ENCODE data around the gene C5orf46.
A peak's percentile ranks its signal among the peaks of the same experiment; 100 is the strongest.
"Not testable (repeated sequence)": the region's sequence is repeated elsewhere in the genome, so short reads cannot be mapped to it uniquely, and the experiment has no call there.

Gene C5orf46

DNA sequence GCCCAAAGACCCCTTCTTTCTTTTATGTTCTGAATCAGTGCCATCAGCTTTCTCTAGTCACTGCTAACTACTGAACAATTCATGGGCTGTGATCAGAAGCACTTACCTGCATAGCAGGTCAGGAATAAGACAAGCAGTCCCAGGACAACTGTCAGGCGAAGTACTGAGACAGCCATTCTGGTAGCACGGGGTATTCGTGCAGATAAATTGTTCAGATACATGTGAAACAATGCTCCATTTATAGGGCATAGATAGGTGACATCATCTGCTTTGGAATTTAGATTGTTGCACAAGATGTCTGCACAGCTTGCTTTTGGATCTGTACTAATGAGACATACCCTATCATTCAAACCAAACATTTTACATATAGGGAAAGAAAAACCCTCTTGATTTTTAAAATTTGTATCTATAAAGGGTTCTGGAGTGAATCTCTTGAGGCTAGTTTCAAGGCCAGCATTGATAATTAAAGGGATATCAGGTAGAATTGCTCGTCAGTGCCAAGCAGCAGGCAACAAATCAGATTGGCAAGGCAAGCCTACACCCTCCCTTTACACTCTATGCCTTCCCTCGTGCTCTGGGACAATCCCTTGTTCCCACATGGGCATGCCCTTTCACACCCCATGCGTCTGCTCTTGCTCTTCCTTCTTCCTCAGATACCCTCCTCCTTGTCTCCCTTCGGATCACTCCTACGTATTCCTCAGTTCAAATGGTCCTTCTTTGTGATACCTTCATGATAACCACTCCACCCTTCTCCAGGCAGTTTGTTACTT lies at the start of gene C5orf46:
C5orf46 (minus strand) TSS at position 213 of the 770 bp plus-strand sequence; CDS start at position 176, 37 bp downstream.
- no peak for DNase-seq

DNA sequence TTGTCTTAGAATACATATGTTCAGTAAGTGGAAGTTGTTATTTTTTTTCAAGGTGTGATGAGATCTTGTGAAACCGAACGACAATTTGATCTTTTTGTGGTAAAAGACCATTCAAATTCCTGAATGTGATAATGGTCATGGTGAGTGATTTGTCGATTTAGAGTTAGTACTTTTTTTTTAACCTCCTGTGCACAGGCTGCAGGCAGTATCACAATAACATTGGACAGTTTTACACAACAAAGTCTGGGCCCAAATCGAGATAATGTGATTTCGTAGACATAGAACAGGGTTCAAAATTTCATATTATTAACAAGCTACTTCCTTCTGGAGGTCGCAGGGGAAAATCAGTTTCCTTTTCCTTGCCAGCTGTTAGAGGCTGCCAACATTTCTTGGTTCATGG lies 48.6 kb upstream of the C5orf46 start:
- no peak for DNase-seq

DNA sequence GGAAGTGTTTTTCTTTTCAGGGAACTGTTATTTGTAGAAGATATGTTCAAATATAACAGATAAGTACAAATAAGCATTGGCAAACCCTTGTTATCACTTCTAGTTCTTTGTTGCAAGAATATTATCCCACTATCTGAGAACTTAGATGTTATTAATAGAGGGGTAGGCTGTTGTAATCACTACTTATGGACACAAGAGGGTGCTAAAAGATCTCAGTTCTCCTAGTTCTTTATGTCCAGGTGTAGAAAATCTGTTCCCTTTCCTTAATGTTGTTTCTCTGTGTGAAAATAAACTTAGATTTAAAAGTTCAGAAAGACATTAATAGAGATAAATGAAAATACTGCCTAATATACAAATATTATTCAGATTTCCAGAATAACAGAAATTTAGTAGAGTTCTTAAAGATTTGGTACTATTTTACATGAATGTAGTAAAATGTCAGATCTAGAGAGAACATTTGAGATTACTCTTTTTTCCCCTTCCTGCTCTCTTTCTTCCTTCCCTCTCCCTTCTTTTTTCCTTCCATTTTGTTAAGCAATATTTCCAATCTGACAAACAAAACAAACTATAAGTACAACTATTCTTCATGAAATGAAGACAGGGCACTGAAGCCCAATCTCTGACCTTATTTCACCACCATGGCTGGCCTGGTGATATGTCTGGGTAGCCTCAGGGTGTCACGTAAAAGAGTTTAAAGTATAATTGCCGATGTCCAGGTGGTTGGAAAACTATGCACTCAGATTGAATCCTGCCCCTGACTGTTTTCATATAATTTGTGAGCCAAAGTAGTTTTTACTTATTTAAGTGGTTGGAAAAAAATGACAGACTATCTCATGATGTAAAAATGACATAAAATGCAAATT lies 43.6 kb upstream of the C5orf46 start:
- no peak for DNase-seq

DNA sequence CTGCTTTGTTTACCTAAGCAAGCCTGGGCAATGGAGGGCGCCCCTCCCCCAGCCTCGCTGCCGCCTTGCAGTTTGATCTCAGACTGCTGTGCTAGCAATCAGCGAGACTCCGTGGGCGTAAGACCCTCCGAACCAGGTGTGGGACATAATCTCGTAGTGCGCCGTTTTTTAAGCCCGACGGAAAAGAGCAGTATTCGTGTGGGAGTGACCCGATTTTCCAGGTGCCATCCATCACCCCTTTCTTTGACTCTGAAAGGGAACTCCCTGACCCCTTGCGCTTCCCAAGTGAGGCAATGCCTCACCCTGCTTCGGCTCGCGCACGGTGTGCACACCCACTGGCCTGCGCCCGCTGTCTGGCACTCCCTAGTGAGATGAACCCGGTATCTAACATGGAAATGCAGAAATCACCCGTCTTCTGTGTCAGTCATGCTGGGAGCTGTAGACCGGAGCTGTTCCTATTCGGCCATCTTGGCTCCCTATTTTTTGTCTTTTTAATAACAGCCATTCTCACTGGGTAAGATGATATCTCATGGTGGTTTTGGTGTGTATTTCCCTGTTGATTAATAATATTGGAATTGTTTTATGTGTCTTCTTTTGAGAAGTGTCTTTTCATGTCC lies 40.4 kb upstream of the C5orf46 start:
- DNase-seq: not testable (repeated sequence)

- no peak for DNase-seq
Measured at GRCh38 chr5:147939431-147940114, 33.2 kb upstream of the C5orf46 start.

- peak; percentile 38 for DNase-seq
Measured at GRCh38 chr5:147935032-147935431, 28.7 kb upstream of the C5orf46 start.

DNA sequence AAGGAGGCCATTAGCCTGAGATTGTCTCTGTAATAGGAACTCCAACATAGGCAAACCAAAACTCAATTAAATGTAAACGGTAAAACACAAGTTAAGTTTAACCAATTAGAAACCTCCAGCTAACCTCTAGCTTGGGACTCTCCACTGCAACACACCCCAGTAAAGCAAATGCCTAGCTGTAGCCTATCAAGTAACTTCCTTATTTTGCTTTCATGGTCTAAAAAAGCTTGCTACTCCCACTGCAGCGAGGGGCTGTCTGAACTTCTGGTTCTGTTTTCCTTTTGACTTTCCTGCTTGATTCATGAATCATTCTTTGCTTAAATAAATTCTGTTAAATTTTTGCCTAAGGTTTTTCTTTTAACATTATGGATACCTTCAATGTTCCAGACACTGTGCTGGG lies 24.4 kb upstream of the C5orf46 start:
- DNase-seq: no peak

DNA sequence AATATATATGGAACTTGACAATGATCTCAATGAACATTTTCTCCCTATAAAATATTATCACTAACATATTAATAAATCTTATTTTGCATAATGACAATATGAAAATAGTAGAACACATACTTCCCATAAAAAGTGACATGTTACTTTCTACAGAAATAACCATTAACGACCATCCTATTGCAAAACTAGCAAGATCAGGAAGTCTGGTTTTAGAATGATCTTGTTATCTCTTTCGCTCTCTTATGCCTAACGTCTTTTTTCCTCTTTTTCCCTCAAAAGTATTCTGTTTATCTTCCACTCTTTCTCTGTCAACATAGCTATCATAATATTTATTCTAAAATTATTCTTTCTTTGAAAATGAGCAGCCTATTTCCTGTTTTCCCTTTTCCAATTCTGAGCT lies 21.6 kb upstream of the C5orf46 start:
- no peak for DNase-seq

DNA sequence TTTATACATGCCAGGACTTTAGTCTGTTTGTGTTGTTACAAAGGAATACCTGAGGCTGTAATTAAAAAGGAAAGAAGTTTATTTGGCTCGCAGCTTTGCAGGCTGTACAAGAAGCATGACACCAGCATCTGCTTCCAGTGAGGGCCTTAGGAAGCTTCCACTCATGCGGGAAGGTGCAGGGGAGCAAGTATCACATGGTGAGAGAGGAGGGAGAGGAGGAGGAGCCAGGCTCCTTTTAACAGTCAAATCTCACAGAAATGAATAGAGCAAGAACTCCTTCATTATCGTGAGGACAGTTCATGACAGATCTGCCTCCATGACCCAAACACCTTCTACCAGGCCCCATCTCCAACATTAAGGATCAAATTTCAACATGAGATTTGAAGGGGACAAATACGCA lies 18.7 kb upstream of the C5orf46 start:
- no peak for DNase-seq

DNA sequence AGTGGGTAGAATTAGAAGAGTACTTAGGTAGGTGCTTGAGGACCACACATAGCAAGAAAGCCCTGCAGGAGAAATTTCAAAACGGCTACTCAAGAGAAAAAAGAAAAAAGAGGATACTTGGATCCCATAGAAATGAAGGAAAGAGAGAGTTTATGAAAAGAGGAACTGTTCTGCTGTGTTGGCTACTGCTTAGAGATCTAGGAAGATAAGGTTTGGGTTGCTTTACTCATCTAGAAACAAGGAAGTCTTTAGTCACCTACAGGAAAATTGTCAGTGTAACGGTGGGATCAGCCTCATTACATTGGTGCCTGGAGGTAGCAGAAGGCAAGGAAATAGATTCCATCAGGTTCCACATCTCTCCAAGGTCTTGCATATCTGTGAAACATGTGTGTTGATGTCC lies 14.8 kb upstream of the C5orf46 start:
- DNase-seq: no peak

GRCh38 chr5:147920420-147921030 lies 14.2 kb upstream of the C5orf46 start:
- DNase-seq: no peak

DNA sequence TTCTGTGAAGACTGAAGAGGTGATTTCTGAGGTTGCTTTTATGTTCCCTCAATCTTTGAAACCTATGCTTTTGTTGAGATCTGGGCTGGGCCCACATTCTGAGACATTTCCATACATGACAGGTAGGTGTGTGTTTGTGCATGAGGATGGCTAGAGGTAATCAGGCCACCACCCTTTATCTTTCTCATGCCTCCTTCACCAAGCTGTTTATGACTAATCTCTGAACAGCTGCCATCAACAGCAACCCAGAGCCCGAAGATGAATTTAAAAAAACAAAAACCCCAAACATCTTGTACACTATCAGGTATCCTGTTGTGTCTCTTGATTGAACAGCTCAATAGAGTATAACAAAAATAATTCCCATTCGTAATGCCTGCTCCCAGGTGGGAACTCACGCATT lies 12.6 kb upstream of the C5orf46 start:
- DNase-seq: no peak

DNA sequence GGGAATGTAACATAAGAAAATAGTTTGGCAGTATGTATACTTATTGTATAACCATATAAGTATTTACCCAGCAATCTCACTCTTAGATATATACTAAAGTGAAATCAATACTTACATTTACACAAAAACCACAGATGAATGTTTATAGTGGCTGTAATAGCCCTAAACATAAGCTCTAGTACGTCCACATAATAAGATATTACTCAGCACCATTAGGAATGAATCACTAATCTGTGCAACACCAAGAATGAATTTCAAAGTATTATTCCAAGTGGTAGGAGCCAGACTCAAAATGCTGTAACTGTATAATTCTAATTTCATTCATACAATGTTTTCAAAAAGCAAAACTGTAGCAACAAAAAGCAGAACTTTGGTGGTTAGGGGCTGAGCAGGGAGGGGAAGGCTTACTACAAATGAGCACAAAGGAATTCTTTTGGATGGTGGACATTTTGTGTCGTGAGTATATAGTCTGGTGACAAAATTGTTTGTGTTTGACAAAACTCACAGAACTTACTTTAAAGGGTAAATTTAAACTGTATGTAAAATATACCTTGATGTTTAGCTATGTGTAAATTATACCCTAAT lies 11.9 kb upstream of the C5orf46 start:
- no peak for DNase-seq

DNA sequence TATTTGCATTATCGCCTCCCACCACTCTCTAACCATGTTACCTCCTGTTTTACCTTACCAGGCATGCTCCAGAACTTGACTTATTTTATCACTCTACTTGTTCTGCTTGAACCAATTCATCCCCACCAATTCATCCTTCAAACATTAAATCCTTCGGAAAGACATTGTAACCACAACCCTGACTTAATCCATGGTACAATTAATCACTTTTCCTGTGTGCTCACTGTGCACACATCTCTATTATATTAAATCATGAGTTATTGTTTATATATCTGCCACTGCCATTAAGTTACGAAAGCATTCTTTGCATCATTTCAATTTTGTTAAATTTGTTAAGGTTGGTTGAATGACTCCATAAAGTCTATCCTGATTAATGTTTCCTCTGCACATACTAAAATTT lies 7.4 kb upstream of the C5orf46 start:
- no peak for DNase-seq

DNA sequence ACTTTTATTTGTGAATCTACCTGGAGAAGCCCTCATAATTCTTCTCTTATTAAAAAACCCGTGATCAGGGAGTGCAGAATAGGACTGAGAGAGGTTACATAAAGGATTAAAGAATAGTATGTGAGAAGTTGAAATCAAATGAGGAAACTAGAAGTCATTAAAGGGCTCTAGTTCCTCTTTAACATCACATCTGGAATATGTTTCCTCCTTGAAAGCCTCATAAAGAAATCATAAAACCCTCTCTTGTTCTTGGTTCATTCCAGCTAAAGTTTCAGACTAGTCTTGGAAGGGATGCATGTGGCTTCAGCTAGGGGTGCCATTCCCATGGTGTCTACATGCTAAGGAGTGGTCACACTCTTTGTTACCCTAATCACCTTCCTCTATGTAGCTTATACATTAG lies 5.7 kb upstream of the C5orf46 start:
- DNase-seq: no peak

DNA sequence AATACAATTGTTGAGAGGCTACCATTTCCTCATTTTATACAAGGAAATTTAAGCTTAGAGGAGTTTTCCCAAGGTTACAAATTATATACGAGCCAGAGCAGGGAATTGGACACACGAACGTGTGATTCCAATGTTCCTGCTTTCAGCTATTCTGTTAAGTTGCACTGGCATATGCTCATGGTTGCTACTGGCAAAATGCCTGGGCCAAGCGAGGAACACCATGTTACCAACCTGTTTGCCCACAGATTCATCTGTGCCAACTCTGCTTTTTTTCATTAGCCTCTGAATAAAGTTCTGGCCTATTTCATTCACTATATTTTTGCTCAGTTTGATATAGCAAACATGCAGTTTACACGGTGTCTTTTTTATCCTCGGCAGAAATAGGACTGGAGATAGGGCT lies 5.1 kb upstream of the C5orf46 start:
- DNase-seq: no peak

DNA sequence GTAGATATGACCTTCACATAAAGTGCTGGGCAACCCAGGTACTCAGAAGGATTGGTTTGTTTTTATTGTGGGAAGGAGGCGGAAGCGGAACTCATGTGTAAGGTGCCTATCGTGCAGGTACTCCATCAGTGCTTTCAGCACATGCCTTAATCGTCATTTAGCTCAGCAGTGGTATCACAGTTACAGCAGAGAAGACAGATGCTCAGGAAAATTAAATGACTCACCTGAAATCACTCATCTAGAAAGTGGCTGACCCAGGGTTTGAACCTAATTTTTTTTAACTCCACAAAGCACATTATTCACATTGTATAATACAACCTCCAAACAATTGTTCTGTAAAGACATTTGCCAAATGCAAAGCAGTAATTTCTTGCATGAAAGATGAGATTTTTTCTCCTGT lies 2.2 kb downstream of the C5orf46 start:
- DNase-seq: no peak

- no peak for DNase-seq
Measured at GRCh38 chr5:147902609-147903115, 3.7 kb downstream of the C5orf46 start.

DNA sequence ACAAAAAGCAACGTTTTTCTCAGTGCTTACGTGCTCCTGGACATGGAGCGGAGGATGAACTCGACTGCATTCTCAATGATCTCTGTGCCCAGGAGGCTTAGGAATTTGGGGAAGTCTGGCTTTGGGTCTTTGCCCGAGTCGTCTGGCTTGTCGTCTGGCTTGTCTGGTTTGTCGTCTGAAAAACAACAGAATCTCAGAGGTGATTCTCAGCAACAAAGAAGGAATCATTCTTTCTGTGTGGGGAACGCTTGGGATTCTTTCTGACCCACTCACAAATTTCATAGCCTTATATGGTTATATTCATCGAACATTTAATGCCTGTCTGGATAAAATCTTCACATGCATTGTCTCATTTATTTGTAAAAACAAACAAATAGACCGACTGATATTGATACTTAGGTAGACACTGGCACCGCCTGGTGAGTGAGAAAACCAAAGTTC lies 4.7 kb downstream of the C5orf46 start:
- no peak for DNase-seq

- DNase-seq: no peak
Measured at GRCh38 chr5:147898875-147899401, 7.4 kb downstream of the C5orf46 start.

DNA sequence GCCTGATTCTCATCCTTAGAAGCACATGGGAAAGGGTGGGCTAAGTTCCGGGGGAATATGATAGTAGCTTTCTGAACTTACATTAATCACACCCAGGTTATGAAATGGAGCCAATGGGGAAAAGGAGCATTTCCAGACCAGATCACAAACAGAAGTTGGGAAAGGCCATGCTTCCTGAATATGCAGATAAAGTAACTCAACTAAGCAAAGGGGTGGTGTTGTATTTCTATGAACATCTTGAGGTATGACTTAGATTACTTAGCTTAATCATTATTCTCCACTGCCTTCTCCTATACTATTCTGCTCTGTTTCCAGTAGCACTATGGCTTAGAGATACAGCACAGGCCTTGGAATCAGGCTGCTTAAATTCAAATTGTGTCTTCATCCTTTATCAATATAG lies 10.5 kb downstream of the C5orf46 start:
- no peak for DNase-seq

DNA sequence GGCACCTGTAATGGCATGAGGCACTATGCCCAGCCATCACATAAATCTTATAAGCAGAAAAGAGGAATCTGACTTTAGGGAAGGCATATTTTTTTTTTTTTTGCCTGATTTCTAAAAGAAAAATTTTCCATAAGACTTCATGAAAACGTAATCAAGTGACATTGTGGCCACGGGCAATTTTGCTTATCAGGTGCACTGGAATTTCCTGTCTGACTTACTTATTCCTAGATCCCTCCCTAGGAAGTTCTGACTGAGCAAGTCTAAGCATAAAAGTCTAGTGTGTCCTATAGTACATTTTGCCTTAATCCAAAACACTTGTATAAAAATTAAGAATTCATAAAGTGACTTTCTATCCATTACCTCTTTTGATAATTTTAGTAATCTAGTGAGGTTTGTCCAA lies 12.5 kb downstream of the C5orf46 start:
- DNase-seq: no peak

Measured in NCI-H1048 (cell line).